OCI-LY1 (cell line): ENCODE measurements around the gene EEFSEC.
A peak's percentile ranks its signal among the peaks of the same experiment; 100 is the strongest.

Experiments used
- EZH2 ChIP-seq: fragments of 200-600 bp; sonication (generic), shearing (Covaris generic); IDR thresholded peaks from 2 replicates; pipeline ENCODE4 v1.8.0; 2017; ENCODE audit warnings: borderline replicate concordance, mixed run types, mild to moderate bottlenecking, antibody characterized with exemption, low read length, moderate library complexity, mixed read lengths
- TF ChIP-seq, protein P1 (sequence below): fragments of 200-600 bp; sonication (generic), shearing (Covaris generic); IDR thresholded peaks from 2 replicates; pipeline ENCODE4 v1.5.1; 2017; ENCODE audit warnings: mild to moderate bottlenecking, antibody characterized with exemption, low read length, moderate library complexity, mixed read lengths

DNA sequence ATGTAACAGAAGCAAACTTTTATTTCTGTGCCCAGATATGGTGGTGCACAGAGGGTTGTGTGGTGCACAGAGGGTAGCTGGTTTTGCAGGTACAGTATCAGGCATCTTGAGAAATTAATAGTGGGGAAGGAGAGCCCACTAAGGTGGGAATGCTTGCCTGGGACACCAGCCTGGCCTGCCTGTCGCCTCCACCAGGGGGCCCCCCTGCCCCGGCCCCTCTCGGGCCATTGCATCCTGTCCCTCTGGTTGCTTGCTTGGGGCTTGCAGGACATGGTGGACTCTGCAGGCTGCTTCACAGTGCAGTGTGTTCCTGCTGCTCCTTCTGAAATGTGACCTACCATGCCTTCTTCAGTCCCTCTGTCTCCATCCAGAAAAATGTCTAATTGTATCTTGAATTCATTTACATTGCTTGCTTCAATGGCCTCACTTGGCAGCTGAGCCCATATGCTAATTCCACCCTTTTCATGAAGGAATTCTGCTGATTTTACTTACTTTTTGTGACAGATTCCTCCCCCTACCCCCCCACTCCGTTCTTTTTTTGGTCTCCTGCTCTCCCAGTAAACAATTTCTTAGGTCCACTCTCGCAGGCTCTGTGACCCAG lies 73.6 kb downstream of the EEFSEC start:
- TF ChIP-seq EZH2, result no peak
- TF ChIP-seq, protein P1, sequence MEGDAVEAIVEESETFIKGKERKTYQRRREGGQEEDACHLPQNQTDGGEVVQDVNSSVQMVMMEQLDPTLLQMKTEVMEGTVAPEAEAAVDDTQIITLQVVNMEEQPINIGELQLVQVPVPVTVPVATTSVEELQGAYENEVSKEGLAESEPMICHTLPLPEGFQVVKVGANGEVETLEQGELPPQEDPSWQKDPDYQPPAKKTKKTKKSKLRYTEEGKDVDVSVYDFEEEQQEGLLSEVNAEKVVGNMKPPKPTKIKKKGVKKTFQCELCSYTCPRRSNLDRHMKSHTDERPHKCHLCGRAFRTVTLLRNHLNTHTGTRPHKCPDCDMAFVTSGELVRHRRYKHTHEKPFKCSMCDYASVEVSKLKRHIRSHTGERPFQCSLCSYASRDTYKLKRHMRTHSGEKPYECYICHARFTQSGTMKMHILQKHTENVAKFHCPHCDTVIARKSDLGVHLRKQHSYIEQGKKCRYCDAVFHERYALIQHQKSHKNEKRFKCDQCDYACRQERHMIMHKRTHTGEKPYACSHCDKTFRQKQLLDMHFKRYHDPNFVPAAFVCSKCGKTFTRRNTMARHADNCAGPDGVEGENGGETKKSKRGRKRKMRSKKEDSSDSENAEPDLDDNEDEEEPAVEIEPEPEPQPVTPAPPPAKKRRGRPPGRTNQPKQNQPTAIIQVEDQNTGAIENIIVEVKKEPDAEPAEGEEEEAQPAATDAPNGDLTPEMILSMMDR, result peak; percentile 84
